HG03097 (cell line): ENCODE data around the gene ARSD.
"Not testable (repeated sequence)": the region's sequence is repeated elsewhere in the genome, so short reads cannot be mapped to it uniquely, and the experiment has no call there.

ENCODE experiments used
- ATAC-seq: cut with Tn5 transposase; IDR thresholded peaks from one replicate; pipeline ENCODE4 v1.9.1; 2021; ENCODE audit not compliant: unreplicated experiment, low FRiP score

ARSD gene

DNA sequence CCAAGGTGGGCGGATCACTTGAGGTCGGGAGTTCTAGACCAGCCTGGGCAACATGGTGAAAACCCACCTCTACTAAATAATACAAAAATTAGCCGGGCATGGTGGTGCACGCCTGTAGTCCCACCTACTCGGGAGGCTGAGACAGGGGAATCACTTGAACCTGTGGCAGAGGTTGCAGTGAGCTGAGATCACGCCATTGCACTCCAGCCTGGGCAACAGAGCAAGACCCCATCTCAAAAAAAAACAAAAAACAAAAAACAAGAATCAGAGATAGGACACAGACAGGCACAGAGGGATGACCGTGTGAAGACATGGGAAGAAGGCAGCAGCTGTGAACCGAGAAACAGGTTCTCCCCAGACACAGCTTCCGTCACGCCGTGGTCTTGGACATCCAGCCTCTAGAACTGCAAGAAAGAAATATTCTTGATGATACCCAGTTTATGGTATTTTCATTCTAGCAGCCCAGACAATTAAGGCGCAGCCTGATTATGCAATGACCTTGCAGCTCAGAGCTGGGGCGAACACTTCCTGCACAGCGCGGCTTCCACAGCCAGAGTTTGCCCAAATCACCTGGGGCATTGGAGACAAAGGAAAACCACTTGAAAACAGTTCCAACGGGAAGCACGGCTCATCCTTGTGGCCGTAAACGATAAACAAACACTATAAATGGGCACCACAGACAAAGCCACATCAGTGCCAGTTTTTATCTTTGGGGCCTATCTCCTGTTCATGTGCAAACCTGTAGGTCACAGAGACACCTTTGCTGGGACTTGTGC lies 4.2 kb upstream of the ARSD start:
- ATAC-seq = no peak

DNA sequence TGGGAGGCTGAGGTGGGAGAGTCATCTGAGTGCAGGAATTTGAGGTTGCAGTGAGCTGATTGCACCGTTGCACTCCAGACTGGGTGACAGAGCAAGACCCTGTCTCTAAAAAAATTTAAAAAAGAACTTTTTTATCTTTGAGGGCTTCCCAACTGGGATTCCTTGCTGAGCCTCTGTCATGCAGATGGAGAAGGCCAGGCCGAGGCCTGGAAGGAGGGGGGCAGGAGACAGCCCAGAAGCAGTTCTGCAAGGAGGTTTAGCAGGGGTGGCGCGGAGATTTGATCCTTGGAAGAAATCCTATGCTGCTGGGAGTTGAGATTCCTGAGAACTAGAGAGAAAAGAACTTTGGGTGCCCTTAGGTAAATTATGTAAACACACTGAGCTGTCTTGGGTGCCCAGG lies 2.5 kb upstream of the ARSD start:
- ATAC-seq = no peak

DNA sequence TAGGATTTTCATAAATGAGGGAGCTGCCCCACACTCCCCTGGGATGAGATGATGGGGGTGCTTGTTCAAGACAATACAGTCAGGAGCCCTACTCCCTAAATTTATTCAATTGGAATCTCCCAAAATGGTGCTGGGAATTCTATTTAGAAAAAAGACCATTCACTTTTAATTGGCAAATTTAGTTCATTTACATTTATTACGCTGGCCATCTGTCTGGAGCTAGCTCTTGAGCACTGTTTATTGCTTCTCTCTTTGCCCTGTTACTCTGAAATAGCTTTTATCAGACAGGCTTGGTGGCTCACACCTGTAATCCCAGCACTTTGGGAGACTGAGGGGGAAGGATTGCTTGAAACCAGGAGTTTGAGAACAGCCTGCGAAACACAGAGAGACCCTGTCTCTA lies 2.0 kb upstream of the ARSD start:
- ATAC-seq = no peak

DNA sequence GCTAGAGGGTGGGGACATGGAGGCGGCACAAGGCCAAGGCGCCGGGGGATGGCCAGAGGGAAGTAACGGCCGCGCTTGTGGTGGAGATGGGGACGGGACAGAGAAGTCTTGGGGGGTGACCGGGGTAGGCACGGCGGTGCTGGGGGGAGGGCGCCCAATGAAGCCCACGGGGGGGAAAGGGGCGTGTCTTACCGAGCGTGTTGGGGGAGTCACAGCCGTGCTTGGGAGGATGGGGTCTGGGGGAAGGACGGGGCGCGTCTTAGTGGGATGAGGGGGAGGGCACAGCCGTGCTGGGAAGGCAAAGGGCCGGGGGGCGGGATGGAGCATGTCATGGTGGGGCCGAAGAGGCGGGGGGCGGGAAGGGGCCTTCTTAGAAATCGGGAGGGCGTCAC lies 952 bp downstream of the ARSD start:
- ATAC-seq = no peak

DNA sequence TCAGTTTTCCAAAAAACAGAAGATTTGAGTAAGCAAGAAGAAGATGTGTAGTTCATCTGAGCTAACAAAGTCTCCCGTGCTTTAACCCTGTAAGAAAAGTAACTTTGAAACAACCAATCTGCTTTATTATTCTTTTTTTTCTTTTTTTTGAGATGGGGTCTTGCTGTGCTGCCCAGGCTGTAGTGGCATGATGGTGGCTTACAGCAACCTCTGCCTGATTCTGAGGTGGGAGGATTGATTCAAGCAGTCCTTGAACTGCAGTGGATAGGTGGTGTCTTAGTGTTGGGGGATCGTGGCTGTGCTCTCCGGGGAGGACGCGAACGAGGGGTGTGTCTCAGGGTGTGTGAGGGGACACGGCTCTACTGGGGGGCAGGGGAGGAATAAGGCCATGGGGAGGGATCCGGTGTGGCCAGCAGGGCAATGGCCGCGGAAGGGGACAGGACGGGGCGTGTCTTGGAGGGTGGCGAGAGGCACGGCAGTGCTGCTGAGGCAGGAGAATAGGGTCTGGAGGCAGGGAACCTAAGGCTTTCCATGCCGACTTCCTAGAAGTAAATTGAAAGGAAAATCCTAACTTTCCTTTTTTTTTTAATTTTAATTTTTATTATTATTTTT lies 2.4 kb downstream of the ARSD start:
- ATAC-seq = no peak

DNA sequence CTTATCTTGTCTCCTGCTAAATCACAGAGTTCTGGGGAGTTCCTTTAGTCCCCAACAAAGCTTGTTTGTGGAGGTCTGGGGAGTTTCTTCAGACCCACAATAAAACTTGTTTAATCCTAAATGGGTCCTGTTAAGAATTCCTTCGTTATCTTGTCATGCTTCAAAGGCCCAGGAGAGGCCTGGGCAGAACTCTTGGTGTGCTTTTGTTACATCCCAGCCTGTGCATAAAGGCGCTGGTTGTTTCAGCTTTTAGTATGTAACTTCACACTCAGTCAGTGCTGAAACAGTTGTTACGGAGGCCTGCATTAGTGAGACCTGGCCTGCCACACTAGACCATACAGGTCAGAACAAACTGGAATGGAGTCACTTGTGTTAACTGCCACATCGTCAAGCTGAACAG lies 2.9 kb downstream of the ARSD start:
- not testable (repeated sequence) for ATAC-seq

DNA sequence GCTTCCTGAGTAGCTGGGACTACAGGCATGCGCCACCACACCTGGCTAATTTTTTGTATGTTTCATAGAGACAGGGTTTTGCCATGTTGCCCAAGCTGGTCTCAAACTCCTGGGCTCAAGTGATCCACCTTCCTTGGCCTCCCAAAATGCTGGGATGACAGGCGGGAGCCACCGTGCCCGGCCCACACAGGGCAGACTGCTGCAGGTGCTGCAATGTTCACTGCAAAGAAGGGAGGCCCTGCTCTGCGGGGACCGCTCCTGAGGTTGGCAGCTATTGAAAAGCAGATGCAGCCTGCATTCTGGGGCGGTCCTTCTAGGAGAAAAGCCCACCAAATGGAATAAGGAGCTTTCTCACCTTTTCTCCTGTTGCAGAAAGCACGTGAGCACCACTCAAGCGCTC lies 5.0 kb downstream of the ARSD start:
- ATAC-seq = no peak

DNA sequence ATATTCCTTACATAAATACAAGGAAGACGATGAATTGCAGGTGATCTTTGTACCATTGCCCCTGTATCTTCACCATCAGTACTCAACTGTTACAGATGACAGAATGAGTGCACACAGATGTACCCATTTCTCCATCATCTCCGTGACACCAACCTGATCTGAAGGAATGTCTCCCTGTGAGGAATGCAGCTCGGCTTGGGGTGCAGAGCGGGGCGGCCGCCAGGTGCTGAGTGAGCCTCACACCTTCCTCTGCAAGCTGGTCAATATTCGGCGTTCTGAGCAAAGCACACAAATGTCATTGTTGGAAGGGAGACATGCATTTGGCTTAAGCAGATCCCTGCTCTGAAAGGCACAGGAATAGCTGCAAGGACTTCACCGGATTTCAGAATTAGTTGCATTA lies 7.4 kb downstream of the ARSD start:
- no peak for ATAC-seq

DNA sequence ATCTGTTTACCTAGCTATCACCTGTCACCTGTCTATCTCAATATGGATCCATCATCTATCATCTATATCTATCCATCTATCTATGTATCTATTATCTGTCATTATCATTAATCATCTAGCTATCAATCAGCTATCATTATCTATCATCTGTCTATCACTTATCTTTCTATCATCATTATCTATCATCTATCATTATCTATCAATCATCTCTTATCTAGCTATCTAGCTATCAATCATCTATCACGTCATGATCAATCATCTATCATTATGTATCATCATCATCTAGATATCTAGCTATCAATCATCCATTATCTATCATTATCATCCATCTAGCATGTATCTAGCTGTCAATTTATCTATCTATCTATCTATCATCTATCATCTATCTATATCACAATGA lies 7.9 kb downstream of the ARSD start:
- ATAC-seq = no peak

DNA sequence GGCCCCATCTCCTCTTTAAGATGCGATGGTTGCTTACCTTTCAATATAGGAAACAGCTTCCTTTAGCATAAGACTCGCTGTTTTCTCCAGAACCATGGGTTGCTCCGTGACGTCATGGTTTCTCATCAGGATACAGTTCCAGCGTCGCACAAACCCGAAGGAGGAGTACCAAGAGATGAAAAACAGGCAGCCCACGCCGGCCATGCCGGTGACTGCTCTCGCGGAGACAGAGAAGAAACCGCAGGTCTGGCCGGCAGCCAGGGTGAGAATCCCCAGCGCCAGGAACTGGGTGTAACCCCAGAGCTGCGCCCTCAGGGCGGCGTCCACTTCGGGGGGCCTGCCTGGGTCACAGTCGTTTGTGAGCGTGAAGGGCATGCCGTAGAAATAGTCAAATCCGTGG lies 11.4 kb downstream of the ARSD start:
- no peak for ATAC-seq

DNA sequence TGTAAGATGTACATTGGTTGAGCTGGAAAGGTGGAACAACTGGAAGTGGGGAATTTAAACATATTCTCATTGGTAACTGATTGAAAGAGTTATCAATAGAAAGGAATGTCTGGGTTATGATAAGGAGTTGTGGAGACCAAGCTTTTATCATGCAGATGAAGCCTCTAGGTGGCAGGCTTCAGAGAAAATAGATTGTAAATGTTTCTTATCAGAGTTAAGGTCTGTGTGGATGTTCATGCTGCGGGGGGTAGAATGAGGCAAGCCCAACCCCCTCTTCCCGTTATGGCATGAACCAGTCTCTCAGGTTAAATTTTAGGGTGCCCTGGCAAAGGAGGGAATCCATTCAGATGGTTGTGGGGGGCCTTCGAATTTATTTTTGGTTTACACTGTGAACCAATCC lies 16.0 kb downstream of the ARSD start:
- no peak for ATAC-seq

DNA sequence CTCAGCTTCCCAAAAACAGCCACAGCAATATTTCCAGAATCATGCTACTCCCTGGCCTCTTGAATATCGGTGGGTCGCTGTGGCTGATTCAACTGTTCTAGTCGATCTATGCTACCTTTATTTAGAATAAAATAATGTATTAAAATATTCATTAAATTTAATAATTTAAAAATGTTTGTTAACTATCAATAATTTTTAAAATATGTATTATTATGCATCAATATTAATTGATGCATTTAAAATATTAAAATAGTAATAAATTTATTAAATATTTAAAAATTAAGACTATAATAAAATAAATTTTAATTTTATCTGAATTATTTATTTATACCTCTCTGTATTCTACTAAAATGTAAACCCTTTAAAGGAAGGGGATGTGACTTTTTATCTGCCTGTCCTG lies 19.0 kb downstream of the ARSD start:
- ATAC-seq = no peak

DNA sequence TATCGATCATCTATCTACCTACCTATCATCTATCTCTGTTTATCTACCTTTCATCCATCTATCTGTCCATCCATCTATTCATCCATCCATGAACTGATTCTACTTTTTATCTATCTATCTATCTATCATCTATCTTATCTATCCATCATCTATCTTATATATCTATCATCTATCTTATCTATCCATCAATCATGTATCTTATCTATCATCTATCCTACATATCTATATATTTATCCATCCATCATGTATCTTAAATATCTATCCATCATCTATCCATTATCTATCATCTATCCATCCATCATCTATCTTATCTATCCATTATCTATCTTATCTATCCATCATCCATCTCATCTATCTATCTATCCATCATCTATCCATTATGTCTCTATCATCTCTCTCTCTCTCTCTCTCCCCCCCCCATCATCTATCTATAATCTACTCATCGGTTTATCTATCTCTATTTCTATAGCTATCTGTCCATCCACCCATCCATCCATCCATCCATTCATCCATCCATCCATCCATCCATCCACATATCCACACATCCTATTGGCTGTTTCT lies 20.9 kb downstream of the ARSD start:
- ATAC-seq = no peak

DNA sequence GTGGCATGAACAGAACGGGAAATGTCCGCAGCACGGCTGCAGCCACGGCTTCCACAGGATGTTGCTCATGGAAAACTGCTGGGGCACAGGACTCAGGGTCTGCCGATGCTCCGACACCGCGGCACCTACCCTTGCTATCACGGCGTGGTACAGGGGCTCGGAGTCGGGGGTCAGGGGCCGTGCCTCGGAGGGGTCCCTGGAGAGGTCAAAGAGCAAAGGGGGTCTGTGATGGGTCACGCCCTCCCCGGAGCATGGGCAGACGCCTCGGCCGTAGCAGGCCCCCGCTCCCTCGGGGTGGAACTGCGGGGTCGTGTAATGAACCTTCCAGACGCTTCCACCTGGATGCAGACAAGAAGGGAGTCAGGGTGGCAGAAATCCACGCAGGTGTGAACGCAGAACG lies 21.8 kb downstream of the ARSD start:
- no peak for ATAC-seq

DNA sequence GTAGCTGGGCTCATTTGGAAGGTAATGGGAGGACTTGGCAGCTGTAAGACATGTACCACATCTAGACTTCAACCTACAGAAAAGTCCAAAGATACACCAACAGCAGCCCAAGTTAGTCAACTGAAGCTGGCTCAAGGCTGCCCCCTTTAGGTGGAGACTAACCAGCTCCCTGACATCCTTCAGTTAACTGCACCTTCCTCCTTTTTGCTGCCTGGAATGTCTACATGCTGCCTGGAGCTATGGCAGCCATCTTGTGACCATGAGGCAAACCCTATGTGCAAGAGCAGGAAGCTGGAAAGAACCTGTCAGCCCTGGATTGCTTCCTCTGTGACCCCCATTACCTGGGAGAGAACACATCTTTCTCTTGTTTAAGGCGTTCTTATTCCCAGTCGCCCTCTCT lies 25.8 kb downstream of the ARSD start:
- no peak for ATAC-seq

DNA sequence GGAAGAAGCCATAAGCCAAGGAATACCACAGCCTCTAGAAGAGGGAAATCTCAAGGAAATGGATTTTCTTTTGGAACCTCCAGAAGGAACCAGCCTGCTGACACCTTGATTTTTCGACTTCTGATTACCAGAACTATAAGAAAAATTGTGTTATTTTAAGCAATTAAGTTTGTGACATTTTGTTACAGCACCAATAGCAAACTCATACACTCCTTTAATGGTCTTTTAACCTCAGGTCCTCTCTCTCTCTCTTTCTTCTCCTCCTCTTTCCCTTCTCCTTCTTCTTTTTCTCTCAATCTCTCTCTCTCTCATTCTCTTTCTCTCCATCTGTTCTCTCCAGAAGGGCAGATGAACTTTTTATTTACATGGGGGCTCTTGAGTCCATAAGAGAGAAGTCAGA lies 26.3 kb downstream of the ARSD start:
- ATAC-seq = no peak

DNA sequence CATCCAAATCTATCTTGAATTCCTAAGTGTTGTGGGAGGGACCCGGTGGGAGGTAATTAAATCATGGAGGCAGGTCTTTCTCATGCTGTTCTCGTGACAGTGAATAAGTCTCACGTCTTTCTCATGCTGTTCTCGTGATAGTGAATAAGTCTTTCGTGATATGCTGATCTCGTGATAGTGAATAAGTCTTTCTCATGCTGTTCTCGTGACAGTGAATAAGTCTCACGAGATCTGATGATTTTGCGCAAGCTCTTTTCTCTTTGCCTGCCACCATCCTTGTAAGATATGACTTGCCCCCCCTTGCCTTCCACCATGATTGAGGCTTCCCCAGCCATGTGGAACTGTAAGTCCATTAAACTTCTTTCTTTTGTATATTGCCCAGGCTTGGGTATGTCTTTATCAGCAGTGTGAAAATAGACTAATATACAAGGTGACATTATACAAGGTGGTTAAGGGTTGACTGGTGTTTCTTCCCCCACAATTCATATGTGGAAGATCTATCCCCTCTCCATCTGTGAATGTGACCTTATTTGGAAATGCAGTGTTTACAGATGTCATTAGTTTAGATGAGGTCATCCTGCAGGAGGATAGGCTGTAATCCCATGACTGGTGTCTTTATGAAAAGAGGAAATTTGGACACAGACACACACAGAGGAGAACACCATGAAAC lies 27.6 kb downstream of the ARSD start:
- ATAC-seq = no peak

DNA sequence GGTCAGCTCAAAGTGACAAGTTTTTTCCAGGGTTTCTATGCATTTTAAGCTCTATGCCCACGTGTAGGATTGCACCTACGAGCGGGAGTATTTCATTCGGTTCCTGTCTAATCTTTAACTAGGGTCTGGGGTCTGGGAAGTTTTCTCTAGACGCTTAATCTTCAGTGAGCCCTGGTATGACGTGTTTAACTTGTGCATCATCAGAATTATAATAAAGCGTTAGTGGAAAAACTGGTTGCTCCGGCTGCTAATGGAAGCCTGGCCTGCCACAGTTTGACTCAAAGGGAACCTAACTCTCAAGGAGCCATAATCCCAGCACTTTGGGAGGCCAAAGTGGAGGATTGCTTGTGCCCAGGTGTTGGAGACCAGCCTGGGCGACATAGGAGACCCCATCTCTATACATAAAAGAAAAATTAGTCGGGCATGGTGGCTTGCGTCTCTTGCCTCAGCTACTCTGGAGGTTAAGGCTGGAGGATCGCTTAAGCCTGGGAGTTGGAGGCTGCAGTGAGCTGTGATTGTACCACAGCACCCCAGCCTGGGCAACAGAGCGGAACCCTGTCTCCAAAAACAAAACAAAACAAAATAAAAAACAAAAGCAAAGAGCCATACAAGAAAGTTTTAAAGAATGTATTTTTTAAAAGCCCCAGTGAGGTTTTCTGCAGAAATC lies 30.2 kb downstream of the ARSD start:
- no peak for ATAC-seq

DNA sequence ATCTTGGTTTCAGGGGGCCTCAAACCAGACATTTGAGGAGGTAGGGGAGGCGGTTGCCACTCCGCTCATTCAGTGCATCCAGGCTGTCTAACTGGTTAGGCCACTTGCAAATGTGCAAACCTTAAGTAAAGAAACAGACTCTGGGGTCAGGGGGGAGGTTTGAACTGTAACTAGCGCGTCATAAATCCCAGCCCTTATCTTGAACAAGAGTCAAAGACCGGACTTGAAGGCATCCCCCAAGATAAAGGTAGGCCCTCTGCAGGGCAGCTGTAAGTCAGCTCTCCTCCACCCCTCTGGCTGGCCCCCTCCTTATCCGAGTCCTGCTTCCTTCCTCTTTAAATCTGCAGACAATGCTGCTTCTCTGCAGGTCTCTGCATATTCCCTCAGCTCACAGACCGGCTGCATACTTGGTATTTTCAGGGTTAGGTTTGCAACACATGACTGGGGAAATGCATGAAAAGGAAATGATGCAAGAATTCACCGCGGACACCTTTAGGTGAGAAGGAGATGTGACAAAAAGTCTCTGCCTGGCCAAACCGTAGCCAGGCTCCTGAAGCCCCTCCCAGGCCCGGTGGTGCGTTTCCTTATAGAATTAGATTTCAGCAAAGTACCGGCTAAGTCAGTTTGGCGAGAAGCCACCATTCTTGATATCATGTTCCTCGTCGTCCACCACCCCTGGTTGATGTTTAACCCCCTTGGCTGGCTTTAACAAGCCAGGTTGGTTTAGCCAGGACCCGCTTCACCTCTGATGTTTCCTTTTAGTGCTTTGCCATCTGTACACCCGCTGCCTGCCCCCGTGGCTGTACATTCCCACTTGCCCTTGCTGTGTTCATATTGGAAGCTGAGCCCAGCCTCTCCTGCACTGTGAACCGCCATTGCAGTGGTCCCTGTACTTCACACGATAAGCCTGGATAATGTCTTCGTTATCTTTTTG lies 31.2 kb downstream of the ARSD start:
- ATAC-seq = not testable (repeated sequence)

DNA sequence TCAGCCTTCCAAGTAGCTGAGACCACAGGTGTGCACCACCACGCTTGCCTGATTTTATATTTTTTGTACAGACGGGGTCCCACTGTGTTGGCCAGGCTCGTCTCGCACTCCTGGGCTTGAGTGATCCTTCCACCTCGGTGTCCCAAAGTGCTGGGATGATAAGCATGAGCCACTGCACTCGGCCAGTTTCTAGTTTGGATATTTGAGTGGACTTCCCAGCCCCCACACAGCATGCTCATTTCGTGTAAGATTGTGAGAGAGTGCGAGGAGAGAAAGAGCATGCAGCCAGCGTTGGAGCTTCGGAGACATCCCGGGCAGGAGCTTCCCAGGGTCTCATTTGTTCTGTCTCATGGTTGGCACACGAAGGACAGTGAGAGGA lies 31.8 kb downstream of the ARSD start:
- ATAC-seq = no peak
